Loucy (cell line): ENCODE results near the gene PRDM7.

Source experiments
- H2AFZ ChIP-seq: fragments of 200-600 bp; sonication (generic); 2 replicates; pipeline ENCODE4 v1.6.0; 2016; ENCODE audit warnings: antibody characterized with exemption, mild to moderate bottlenecking, low read length, moderate library complexity
- H3F3A ChIP-seq: fragments of 200-600 bp; 2 replicates; pipeline ENCODE4 v1.6.0; 2016; ENCODE audit warnings: antibody characterized with exemption, low read depth, mild to moderate bottlenecking
- H3K27me3 ChIP-seq: fragments of 200-600 bp; sonication (generic); 2 replicates; pipeline ENCODE4 v1.6.1; 2014; ENCODE audit warnings: low read length, mild to moderate bottlenecking; ENCODE audit not compliant: insufficient read depth, poor library complexity, severe bottlenecking
- H3K36me3 ChIP-seq: fragments of 200-600 bp; sonication (generic); 2 replicates; pipeline ENCODE4 v1.6.1; 2016; ENCODE audit warnings: low read length; ENCODE audit not compliant: insufficient read depth
- H3K4me1 ChIP-seq: fragments of 200-600 bp; sonication (generic); 2 replicates; pipeline ENCODE4 v1.5.1; 2014; ENCODE audit warnings: low read length, mild to moderate bottlenecking; ENCODE audit not compliant: insufficient read depth, poor library complexity, severe bottlenecking
- H3K4me2 ChIP-seq: fragments of 200-600 bp; sonication (generic); 2 replicates; pipeline ENCODE4 v1.6.0; 2014; ENCODE audit warnings: antibody characterized with exemption, low read length, low read depth, mild to moderate bottlenecking; ENCODE audit not compliant: poor library complexity, severe bottlenecking
- H3K4me3 ChIP-seq: fragments of 200-600 bp; sonication (generic); 2 replicates; pipeline ENCODE4 v1.5.1; 2014; ENCODE audit warnings: low read length, mild to moderate bottlenecking, mixed read lengths; ENCODE audit not compliant: poor library complexity, severe bottlenecking
- H3K79me2 ChIP-seq: fragments of 200-600 bp; sonication (generic); 2 replicates; pipeline ENCODE4 v1.6.1; 2014; ENCODE audit warnings: low read length; ENCODE audit not compliant: insufficient read depth
- H3K9ac ChIP-seq: fragments of 200-600 bp; sonication (generic); 2 replicates; pipeline ENCODE4 v1.6.0; 2014; ENCODE audit warnings: mild to moderate bottlenecking, low read depth, low read length, moderate library complexity; ENCODE audit not compliant: poor library complexity, severe bottlenecking
- H3K9me2 ChIP-seq: fragments of 200-600 bp; sonication (generic); replicated peaks from 2 replicates; pipeline ENCODE4 v1.6.1; 2016; ENCODE audit warnings: low read depth, low read length, mixed read lengths
- H3K9me3 ChIP-seq: fragments of 200-600 bp; sonication (generic); 2 replicates; pipeline ENCODE4 v1.6.1; 2014; ENCODE audit warnings: mild to moderate bottlenecking, antibody characterized with exemption, low read length, low read depth; ENCODE audit not compliant: insufficient read depth
- H4K20me1 ChIP-seq: fragments of 200-600 bp; sonication (generic); 2 replicates; pipeline ENCODE4 v1.6.0; 2014; ENCODE audit warnings: antibody characterized with exemption, low read length, mild to moderate bottlenecking; ENCODE audit not compliant: insufficient read depth, poor library complexity, severe bottlenecking
- EZH2phosphoT487 ChIP-seq: fragments of 200-600 bp; IDR thresholded peaks from 2 replicates; pipeline ENCODE4 v1.6.1; 2018; ENCODE audit warnings: antibody characterized with exemption, mild to moderate bottlenecking, moderate library complexity, borderline replicate concordance
- TF ChIP-seq, protein P1 (sequence below): fragments of 200-600 bp; sonication (generic); conservative IDR thresholded peaks from 2 replicates; pipeline ENCODE4 v1.5.1; 2014; ENCODE audit warnings: mild to moderate bottlenecking, antibody characterized with exemption, low read length

The PRDM7 gene

GRCh38 chr16:90048737-90049330 is 28.3 kb downstream of the PRDM7 start:
- Histone ChIP-seq H3K36me3 (no peaks in the 10 kb centered on the region), H3K9me2 (no peaks in the 10 kb centered on the region), H3K9me3 (no peaks in the 10 kb centered on the region), H3K4me1 (no peaks in the 10 kb centered on the region), H2AFZ (no peak overlapping the region), H3K9ac (no peak overlapping the region), H3K79me2 (no peaks in the 10 kb centered on the region), H3F3A (no peaks in the 10 kb centered on the region), H4K20me1 (no peaks in the 10 kb centered on the region), H3K4me2 (no peak overlapping the region), H3K4me3 (no peak overlapping the region), H3K27me3 (no peaks in the 10 kb centered on the region)
- no peak for TF ChIP-seq EZH2phosphoT487
- TF ChIP-seq, protein P1, sequence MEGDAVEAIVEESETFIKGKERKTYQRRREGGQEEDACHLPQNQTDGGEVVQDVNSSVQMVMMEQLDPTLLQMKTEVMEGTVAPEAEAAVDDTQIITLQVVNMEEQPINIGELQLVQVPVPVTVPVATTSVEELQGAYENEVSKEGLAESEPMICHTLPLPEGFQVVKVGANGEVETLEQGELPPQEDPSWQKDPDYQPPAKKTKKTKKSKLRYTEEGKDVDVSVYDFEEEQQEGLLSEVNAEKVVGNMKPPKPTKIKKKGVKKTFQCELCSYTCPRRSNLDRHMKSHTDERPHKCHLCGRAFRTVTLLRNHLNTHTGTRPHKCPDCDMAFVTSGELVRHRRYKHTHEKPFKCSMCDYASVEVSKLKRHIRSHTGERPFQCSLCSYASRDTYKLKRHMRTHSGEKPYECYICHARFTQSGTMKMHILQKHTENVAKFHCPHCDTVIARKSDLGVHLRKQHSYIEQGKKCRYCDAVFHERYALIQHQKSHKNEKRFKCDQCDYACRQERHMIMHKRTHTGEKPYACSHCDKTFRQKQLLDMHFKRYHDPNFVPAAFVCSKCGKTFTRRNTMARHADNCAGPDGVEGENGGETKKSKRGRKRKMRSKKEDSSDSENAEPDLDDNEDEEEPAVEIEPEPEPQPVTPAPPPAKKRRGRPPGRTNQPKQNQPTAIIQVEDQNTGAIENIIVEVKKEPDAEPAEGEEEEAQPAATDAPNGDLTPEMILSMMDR, result no peak

- Histone ChIP-seq H3K27me3 (no peaks in the 10 kb centered on the region), H4K20me1 (no peaks in the 10 kb centered on the region), H3F3A (no peaks in the 10 kb centered on the region), H3K79me2 (no peaks in the 10 kb centered on the region), H3K4me3 (no peak overlapping the region), H3K4me2 (no peak overlapping the region), H3K36me3 (no peaks in the 10 kb centered on the region), H2AFZ (no peak overlapping the region), H3K9me2 (no peaks in the 10 kb centered on the region), H3K9ac (no peak overlapping the region), H3K4me1 (no peaks in the 10 kb centered on the region), H3K9me3 (no peaks in the 10 kb centered on the region)
- TF ChIP-seq, protein P1, result no peak
- no peak for TF ChIP-seq EZH2phosphoT487
Observed at GRCh38 chr16:90048347-90048722, 28.8 kb downstream of the PRDM7 start.

- H3K9me2 ChIP-seq, result no peaks in the 10 kb centered on the region
- H3K79me2 ChIP-seq, result no peaks in the 10 kb centered on the region
- H3K9me3 ChIP-seq, result no peaks in the 10 kb centered on the region
- H4K20me1 ChIP-seq, result no peaks in the 10 kb centered on the region
- H3K9ac ChIP-seq, result no peak overlapping the region
- H3F3A ChIP-seq, result no peaks in the 10 kb centered on the region
- no peak overlapping the region for H3K4me3 ChIP-seq
- no peaks in the 10 kb centered on the region for H3K4me1 ChIP-seq
- no peak for TF ChIP-seq EZH2phosphoT487
- TF ChIP-seq, protein P1, result no peak
- H3K36me3 ChIP-seq, result no peaks in the 10 kb centered on the region
- no peaks in the 10 kb centered on the region for H3K27me3 ChIP-seq
- no peak overlapping the region for H2AFZ ChIP-seq
- no peak overlapping the region for H3K4me2 ChIP-seq
Observed at GRCh38 chr16:90047714-90048346, 29.3 kb downstream of the PRDM7 start.
